HL-60 (cell line): ENCODE measurements around the gene RGL1.

Experiments
- DNase-seq, 2 experiments: peaks; one replicate each; pipeline ENCODE4 v3.0.0-alpha.2; 2010 to 2020; ENCODE audit warnings: low read depth in 1 of 2, low spot score in 1 of 2
- H3K27ac ChIP-seq: fragments of 250-450 bp; sonication (Bioruptor Pico); replicated peaks from 2 replicates; pipeline ENCODE4 v1.5.1; 2020; ENCODE audit warnings: mild to moderate bottlenecking, moderate library complexity
- H3K27me3 ChIP-seq: fragments of 250-450 bp; sonication (Bioruptor Pico); 2 replicates; pipeline ENCODE4 v1.5.1; 2021; ENCODE audit warnings: mild to moderate bottlenecking, moderate library complexity; ENCODE audit not compliant: insufficient read depth, poor library complexity, severe bottlenecking
- H3K4me3 ChIP-seq: replicated peaks from 2 replicates; pipeline ENCODE4 v1.5.1; 2011; ENCODE audit warnings: mild to moderate bottlenecking, control low read depth, low read length; ENCODE audit not compliant: insufficient read depth
- GABPA ChIP-seq: IDR thresholded peaks from 2 replicates; pipeline ENCODE4 v1.6.1; 2012; ENCODE audit warnings: low read depth
- POLR2AphosphoS5 ChIP-seq: IDR thresholded peaks from 2 replicates; pipeline ENCODE4 v1.6.1; 2012; ENCODE audit warnings: low read depth
- REST ChIP-seq: IDR thresholded peaks from 2 replicates; pipeline ENCODE4 v1.6.1; 2012; ENCODE audit warnings: low read depth; ENCODE audit not compliant: insufficient replicate concordance
- SPI1 ChIP-seq: IDR thresholded peaks from 2 replicates; pipeline ENCODE4 v1.6.1; 2012; ENCODE audit warnings: low read depth, mild to moderate bottlenecking, borderline replicate concordance
- TF ChIP-seq, protein P1 (sequence below): IDR thresholded peaks from one replicate; pipeline ENCODE4 v1.5.1; 2011; ENCODE audit warnings: low read length, control low read depth, inconsistent platforms; ENCODE audit not compliant: insufficient read depth

Gene RGL1

GRCh38 chr1:183778045-183778444 lies 26.9 kb upstream of the RGL1 start:
- H3K4me3 ChIP-seq, result no peak overlapping the region
- no peak overlapping the region for H3K27ac ChIP-seq
- H3K27me3 ChIP-seq, result no peaks in the 10 kb centered on the region
- no peak for DNase-seq
- TF ChIP-seq POLR2AphosphoS5 (no peak), REST (no peak), SPI1 (no peak), GABPA (no peak)
- TF ChIP-seq, protein P1, sequence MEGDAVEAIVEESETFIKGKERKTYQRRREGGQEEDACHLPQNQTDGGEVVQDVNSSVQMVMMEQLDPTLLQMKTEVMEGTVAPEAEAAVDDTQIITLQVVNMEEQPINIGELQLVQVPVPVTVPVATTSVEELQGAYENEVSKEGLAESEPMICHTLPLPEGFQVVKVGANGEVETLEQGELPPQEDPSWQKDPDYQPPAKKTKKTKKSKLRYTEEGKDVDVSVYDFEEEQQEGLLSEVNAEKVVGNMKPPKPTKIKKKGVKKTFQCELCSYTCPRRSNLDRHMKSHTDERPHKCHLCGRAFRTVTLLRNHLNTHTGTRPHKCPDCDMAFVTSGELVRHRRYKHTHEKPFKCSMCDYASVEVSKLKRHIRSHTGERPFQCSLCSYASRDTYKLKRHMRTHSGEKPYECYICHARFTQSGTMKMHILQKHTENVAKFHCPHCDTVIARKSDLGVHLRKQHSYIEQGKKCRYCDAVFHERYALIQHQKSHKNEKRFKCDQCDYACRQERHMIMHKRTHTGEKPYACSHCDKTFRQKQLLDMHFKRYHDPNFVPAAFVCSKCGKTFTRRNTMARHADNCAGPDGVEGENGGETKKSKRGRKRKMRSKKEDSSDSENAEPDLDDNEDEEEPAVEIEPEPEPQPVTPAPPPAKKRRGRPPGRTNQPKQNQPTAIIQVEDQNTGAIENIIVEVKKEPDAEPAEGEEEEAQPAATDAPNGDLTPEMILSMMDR, result no peak

- TF ChIP-seq GABPA, result no peak
- no peak for TF ChIP-seq SPI1
- TF ChIP-seq, protein P1, result no peak
- no peak for TF ChIP-seq POLR2AphosphoS5
- no peak for TF ChIP-seq REST
- Histone ChIP-seq H3K27ac (no peak overlapping the region), H3K4me3 (no peak overlapping the region), H3K27me3 (no peaks in the 10 kb centered on the region)
- no peak for DNase-seq
Observed at GRCh38 chr1:183778568-183779433, 26.1 kb upstream of the RGL1 start.

- Histone ChIP-seq H3K4me3 (no peak overlapping the region), H3K27me3 (no peaks in the 10 kb centered on the region), H3K27ac (no peak overlapping the region)
- DNase-seq, result no peak
- TF ChIP-seq REST, result no peak
- no peak for TF ChIP-seq GABPA
Observed at GRCh38 chr1:183780159-183780558, 24.8 kb upstream of the RGL1 start.
